ENCODE data around the gene SULT4A1. TPM values are rescaled to one million over a fixed set of nuclear protein-coding genes. Genes with fewer than 3 reads are reported as not detected.

The SULT4A1 gene
- total RNA-seq, 2 donors from 2014 or later: 0.26 TPM; not detected in 1

DNA sequence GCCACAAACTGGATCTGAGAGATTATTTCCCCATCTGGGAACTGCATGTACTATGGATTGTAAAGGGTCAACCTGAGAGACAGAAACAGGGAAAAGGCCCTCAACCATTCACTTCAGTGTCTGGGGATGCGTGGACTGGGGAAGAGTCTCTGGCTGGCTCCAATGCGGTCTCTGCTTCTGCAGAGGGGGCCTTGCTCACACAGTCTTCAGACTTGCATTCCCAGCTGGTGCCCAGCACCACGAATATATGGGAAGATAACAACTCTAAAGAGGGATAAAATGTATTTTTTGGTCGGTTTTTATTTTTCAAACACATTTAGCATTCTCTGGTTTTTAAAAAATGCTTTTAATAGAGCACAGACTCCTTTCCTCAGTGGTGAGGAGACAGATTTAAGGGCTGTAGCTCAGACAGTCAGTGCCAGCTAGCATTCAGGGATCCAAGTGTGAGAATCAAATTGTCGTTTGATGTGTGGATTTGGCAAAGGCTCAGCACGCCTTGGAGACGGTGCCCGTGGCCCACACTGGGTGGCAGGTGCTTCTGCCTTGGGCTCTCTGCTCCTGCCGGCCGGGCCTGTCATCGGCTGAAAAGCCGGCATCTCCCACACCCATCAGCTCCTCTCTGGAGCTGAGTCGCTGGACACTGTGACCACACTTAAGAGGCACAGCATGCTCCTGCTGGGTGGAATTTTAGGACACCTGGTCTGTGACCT lies 42.2 kb downstream of the SULT4A1 start:
- H3K9me3 ChIP-seq: no peaks in the 10 kb centered on the region
- peaks cover 16% of the 10 kb centered on the region for H3K4me1 ChIP-seq
- no peak overlapping the region for H3K27ac ChIP-seq
- H3K27me3 ChIP-seq: no peaks in the 10 kb centered on the region
- DNase-seq (no peak), ATAC-seq (no peak)
- TF ChIP-seq, protein P1, sequence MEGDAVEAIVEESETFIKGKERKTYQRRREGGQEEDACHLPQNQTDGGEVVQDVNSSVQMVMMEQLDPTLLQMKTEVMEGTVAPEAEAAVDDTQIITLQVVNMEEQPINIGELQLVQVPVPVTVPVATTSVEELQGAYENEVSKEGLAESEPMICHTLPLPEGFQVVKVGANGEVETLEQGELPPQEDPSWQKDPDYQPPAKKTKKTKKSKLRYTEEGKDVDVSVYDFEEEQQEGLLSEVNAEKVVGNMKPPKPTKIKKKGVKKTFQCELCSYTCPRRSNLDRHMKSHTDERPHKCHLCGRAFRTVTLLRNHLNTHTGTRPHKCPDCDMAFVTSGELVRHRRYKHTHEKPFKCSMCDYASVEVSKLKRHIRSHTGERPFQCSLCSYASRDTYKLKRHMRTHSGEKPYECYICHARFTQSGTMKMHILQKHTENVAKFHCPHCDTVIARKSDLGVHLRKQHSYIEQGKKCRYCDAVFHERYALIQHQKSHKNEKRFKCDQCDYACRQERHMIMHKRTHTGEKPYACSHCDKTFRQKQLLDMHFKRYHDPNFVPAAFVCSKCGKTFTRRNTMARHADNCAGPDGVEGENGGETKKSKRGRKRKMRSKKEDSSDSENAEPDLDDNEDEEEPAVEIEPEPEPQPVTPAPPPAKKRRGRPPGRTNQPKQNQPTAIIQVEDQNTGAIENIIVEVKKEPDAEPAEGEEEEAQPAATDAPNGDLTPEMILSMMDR (IDR thresholded peaks at IDR 0.05): no peak
- TF ChIP-seq POLR2A (IDR thresholded peaks at IDR 0.05): no peak
- 63 to 87% methylated on average over 7 to 13 of the region's 13 CpGs for WGBS, 2 donors
- intact Hi-C loops (cut with DNase I): no loop called here
- no peak overlapping the region for H3K4me3 ChIP-seq
- no peaks in the 10 kb centered on the region for H3K36me3 ChIP-seq (replicated peaks in 1 of 2; ENCODE audit: insufficient read depth in 1 of 2, low read depth in 2 of 2)

DNA sequence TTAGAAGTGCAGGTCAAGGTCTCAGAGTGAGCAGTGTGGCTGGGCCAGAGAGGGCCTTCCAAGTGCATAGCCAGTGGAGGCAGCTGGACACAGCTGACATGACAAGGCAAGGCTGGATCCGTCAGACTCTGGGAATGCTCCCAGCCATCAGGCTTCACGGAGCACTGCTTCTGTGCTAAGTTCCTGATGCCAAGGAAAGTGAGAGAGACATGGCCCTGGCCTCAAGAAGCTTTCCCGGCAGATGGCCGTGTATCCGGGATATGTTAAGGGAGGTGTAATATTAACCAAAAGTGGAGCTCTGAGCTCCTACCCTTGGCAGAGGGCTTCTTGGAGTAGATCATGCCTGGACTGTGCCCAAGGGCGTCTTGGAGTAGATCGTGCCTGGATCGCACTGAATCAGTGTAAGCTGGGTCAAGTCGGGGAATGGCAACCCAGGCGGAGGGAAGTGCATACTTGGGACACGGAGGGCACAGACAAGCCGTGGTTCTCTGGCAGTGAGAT lies 42.8 kb downstream of the SULT4A1 start:
- Histone ChIP-seq H3K27ac (no peak overlapping the region), H3K9me3 (no peaks in the 10 kb centered on the region), H3K4me3 (no peak overlapping the region), H3K27me3 (no peaks in the 10 kb centered on the region), H3K4me1 (peaks cover 16% of the 10 kb centered on the region), H3K36me3 (replicated peaks in 1 of 2; ENCODE audit: insufficient read depth in 1 of 2, low read depth in 2 of 2) (no peaks in the 10 kb centered on the region)
- WGBS, 2 donors: 77 to 82% methylated on average over 9 to 12 of the region's 12 CpGs
- intact Hi-C loops (cut with DNase I): no loop called here
- ATAC-seq (no peak), DNase-seq (no peak)
- TF ChIP-seq, protein P1 (IDR thresholded peaks at IDR 0.05): no peak
- TF ChIP-seq POLR2A (IDR thresholded peaks at IDR 0.05): no peak

DNA sequence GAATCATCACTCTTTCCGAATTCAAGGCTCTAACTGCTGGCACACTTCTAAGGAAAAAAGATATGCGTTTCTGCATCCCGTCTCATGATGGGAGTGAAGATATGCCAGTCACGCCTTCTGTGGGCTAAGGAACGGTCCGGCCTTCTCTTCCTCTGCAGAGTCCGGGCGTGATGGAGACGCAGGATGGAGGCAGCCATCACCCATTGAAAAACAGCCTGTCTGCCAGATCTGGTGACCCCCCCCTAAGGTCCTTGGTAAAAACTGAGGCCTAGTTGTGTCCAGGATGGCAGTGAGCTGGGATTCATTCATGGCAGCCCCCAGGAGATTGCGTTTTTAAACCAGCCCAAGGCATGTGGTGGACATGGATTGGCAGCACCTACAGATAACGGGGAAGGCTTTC lies 43.3 kb downstream of the SULT4A1 start:
- Histone ChIP-seq H3K4me3 (no peak overlapping the region), H3K9me3 (no peaks in the 10 kb centered on the region), H3K4me1 (peaks cover 12% of the 10 kb centered on the region), H3K27ac (no peak overlapping the region), H3K36me3 (replicated peaks in 1 of 2; ENCODE audit: insufficient read depth in 1 of 2, low read depth in 2 of 2) (no peaks in the 10 kb centered on the region), H3K27me3 (no peaks in the 10 kb centered on the region)
- TF ChIP-seq, protein P1 (IDR thresholded peaks at IDR 0.05): no peak
- no peak for TF ChIP-seq POLR2A (IDR thresholded peaks at IDR 0.05)
- no peak for ATAC-seq
- no peak for DNase-seq
- intact Hi-C loops (cut with DNase I): no loop called here
- 88 to 92% methylated on average over 10 to 11 of the region's 11 CpGs for WGBS, 2 donors

DNA sequence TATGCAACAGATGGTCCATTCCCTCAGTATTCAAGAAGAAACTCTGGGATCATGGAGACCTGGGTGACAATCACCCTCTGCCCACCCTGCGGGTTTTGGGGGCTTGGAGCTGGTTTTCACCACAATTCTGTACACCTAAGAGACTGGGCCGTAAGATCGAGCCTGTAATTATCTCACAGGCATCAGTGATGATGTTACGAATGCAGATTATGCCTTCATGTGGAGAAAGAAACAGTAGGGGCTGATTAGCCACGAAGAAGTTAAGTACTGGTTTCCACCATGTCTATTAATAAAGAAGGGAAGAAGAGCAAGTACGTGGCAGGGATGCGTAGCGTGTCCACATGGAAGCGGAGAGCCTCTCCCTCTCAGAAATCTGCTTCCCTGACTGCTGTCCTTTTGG lies 44.9 kb downstream of the SULT4A1 start:
- Histone ChIP-seq H3K9me3 (no peaks in the 10 kb centered on the region), H3K27me3 (no peaks in the 10 kb centered on the region), H3K4me3 (no peak overlapping the region), H3K36me3 (replicated peaks in 1 of 2; ENCODE audit: insufficient read depth in 1 of 2, low read depth in 2 of 2) (no peaks in the 10 kb centered on the region), H3K27ac (no peak overlapping the region), H3K4me1 (peaks cover 9% of the 10 kb centered on the region)
- DNase-seq (no peak), ATAC-seq (no peak)
- no peak for TF ChIP-seq POLR2A (IDR thresholded peaks at IDR 0.05)
- TF ChIP-seq, protein P1 (IDR thresholded peaks at IDR 0.05): no peak
- 89 to 95% methylated on average over 9 of the region's 9 CpGs for WGBS, 2 donors
- intact Hi-C loops (cut with DNase I): no loop called here

DNA sequence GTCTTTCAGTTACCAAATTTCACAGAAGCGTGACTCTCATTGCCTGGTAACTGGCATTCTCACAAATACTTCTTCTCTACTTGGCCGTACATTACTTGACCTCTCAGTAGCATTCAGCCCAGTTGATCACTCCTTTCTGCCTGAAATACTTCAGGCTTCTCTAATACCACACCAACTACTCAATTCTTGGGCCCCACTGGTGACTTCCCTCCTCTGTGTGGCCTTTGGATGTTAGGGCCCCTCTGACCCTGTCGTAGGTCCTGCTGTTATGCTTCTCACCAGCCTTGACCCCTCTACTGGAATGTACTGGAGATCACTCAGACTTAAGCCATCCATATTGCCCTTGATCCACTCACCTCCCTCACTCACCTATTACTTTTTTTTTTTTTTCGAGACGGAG lies 48.0 kb downstream of the SULT4A1 start:
- ATAC-seq: no peak
- TF ChIP-seq, protein P1 (IDR thresholded peaks at IDR 0.05): no peak
- TF ChIP-seq POLR2A (IDR thresholded peaks at IDR 0.05): no peak
- Histone ChIP-seq H3K27me3 (no peaks in the 10 kb centered on the region), H3K9me3 (no peaks in the 10 kb centered on the region), H3K4me1 (peaks cover 14% of the 10 kb centered on the region), H3K27ac (no peak overlapping the region), H3K4me3 (no peak overlapping the region), H3K36me3 (replicated peaks in 1 of 2; ENCODE audit: insufficient read depth in 1 of 2, low read depth in 2 of 2) (no peaks in the 10 kb centered on the region)
- 99 to 100% methylated on average over 5 of the region's 5 CpGs for WGBS, 2 donors
- intact Hi-C loops (cut with DNase I): no loop called here
- no peak for DNase-seq

All from body of pancreas (tissue), 4 donors.